Stimulated activated CD8-positive, alpha-beta memory T cell treated with anti-CD3 and anti-CD28 coated beads, Interleukin-7, amount 100 ng/mL, for 24 hours (primary cell): Measurements from ENCODE around the gene MS4A4A.

Experiments
- DNase-seq: peaks from one replicate; pipeline ENCODE4 v3.0.0-alpha.2; 2020; ENCODE audit warnings: low read depth

The MS4A4A gene

GRCh38 chr11:60303661-60304060, 23.2 kb downstream of the MS4A4A start:
- DNase-seq: no peak

DNA sequence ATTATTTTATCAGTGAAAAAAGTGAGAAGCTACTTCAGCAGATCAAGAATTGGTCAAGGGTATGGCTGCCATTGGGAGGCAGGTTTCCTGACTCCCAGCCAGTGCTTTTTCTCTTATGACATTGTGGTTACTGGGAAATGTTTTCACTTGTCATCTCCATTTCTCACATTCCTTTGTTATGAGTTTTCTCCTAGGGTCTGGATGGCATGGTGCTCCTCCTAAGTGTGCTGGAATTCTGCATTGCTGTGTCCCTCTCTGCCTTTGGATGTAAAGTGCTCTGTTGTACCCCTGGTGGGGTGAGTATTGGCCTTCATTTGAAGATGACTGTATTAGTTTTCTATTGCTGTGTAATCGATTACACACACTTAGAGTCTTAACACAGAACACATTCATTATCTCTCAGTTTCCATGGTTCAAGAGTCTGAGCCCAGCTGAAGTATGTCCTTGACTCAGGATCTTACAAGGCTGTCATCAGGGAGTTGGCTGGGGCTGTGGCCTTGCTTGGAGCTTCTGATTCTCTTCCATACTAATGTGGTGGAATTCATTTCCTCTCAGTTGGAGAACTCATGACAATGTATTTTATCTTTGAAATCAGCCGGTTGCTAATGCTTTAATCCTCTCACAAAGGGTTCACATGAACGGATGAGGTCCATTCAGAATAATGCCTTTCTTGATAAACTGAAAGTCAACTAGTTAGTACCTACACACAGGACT, 25.6 kb downstream of the MS4A4A start:
- no peak for DNase-seq

GRCh38 chr11:60307507-60308195, 27.2 kb downstream of the MS4A4A start:
- DNase-seq: no peak

DNA sequence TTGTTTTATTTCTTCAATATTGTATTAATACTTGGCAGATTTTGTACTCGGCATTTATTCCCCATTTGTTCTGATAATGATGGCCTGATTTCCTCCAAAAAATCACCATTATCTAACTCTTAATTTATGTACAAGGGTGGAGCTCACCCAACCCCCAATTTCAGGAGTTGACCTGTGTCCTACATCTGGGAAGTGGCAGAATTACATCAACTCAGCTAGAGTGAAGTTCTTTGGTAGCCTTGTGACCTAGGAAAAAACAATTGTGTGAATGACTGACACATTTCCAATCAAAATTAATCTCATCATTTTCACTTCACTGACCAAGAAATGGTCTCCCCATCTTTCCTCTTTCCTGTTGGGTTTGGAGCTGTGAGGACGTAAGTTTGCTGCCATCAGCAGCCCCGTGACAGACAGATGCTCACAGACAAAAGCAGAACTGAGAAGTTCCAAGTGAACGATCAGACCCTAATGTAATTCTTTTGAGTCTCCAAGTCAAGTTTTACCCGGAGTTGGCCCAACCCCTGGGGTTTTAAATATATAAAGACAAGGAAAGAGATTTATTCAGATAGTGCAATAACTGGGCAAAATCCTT, 30.0 kb downstream of the MS4A4A start:
- DNase-seq: no peak

GRCh38 chr11:60314635-60315321, 34.3 kb downstream of the MS4A4A start:
- no peak for DNase-seq

- DNase-seq: no peak
Measured at GRCh38 chr11:60315871-60316270, 35.4 kb downstream of the MS4A4A start.

DNA sequence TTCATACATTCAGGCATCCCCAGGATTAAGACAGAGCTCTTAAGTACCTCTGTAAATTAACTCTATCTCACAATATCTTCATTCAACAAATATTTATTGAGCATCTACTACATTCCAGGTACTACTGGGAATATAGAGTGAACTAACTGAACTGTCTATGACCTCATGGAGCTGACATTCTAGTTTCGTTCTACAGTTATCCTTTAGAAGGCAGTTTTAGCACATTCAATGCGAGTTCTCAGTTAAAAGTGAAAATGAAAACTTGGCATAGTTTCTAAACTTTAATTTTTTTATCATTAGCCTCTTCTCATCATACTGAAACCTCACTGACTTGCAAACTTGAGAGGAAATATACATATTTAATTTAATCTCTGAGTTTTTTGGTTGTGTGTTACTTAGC, 35.9 kb downstream of the MS4A4A start:
- no peak for DNase-seq

- no peak for DNase-seq
Measured at GRCh38 chr11:60318726-60319125, 38.3 kb downstream of the MS4A4A start.

- no peak for DNase-seq
Measured at GRCh38 chr11:60321051-60321450, 40.6 kb downstream of the MS4A4A start.

DNA sequence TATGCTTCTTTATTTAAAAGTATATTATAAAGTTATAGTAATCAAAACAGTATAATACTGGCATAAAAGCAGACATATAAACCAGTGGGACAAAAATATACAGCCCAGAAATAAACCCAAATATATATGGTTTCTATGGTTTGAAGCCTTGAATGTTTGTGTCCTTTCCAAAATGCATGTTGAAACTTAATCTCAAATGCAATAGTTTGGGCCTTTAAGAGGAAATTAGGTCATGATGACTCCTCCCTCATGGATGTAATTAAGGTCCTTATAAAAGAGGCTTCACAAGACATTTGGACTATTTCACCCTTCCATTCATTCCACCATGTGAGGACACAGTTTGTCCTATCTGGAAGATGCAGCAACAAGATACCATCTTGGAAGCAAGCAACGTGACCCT, 46.5 kb downstream of the MS4A4A start, which contains the start of gene MS4A6E:
Gene MS4A6E, plus strand, starts transcription at position 301 of the 400 bp plus-strand sequence. CDS start 7,641 bp downstream, outside the sequence.
- DNase-seq: no peak

DNA sequence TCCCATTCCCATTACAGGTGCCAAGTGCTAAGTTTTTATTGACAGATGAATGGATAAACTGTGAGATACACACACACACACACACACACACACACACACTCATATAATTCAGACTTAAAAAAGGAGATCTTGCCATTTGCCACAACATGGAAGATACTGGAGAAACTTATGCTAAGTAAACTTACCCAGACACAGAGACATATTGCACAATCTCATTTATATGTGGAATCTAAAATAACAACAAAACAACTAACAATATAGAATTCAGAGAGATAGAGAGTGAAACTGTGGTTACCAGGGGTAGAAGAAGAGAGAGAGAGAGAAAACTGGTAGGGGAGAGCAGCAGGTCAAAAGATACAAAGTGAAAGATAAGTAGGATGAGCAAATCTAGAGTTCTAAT, 48.0 kb downstream of the MS4A4A start:
- no peak for DNase-seq

DNA sequence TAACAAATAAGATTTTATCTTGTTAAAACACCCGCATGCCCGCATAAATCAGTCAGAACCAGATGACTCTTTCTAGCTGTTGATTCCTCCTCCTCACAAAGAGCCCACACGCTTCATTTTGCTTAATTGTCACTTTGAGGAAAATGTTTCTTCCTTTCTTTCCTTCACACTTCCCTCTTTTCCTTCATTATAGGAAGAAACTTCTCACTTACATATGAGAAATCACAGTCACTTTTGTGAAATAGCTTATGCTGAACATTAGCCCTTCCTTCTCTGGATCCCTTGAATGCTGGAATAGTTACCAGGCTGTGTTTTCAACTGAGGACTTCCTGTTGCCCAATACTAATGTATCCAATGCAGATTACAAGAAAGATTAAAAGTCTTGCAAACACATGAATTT, 52.4 kb downstream of the MS4A4A start:
- DNase-seq: no peak

GRCh38 chr11:60334005-60334620, 53.6 kb downstream of the MS4A4A start:
- DNase-seq: peak; percentile 63

- no peak for DNase-seq
Measured at GRCh38 chr11:60336767-60337391, 56.4 kb downstream of the MS4A4A start.

GRCh38 chr11:60338053-60338452, 57.6 kb downstream of the MS4A4A start:
- no peak for DNase-seq

- DNase-seq: no peak
Measured at GRCh38 chr11:60339356-60339755, 58.9 kb downstream of the MS4A4A start.

GRCh38 chr11:60343094-60343704, 62.7 kb downstream of the MS4A4A start:
- no peak for DNase-seq

DNA sequence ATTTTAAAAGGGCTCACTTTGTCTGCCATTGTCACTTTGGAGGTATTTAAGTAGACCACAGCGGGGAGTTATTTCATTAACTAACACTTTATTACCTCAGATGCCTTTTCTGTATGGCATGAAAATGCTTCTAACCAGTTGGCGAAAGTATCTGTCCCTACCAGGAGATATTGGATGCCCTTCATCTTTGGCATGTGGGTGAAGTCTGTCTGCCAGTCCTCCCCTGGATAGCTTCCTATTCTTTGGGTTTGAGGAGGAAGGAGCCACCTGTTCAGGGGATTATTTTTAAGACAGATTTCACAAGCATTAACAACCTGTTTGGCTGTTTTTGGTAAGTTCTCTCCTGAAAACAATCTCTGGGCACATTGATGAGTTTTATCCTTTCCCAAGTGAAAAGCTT, 63.7 kb downstream of the MS4A4A start:
- no peak for DNase-seq

DNA sequence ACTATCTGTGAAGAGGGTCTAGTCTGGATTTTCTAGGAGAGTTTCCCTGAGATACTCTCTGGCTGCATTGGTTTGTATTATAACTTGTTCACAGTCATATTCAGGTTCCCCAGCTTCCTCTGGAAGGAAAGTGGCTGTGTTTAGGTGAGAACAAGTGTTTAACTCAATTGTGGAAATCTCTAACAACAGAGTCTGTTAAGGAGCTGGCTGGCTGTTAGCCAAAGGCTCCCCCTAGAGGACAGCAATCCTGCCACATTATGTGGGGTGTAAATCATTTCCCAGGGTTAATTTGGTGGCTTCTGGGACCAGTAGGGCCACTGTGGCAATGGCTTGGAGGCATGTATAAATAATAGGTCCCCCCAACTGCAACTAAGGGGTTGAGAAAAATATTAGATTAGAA, 65.0 kb downstream of the MS4A4A start:
- DNase-seq: no peak

DNA sequence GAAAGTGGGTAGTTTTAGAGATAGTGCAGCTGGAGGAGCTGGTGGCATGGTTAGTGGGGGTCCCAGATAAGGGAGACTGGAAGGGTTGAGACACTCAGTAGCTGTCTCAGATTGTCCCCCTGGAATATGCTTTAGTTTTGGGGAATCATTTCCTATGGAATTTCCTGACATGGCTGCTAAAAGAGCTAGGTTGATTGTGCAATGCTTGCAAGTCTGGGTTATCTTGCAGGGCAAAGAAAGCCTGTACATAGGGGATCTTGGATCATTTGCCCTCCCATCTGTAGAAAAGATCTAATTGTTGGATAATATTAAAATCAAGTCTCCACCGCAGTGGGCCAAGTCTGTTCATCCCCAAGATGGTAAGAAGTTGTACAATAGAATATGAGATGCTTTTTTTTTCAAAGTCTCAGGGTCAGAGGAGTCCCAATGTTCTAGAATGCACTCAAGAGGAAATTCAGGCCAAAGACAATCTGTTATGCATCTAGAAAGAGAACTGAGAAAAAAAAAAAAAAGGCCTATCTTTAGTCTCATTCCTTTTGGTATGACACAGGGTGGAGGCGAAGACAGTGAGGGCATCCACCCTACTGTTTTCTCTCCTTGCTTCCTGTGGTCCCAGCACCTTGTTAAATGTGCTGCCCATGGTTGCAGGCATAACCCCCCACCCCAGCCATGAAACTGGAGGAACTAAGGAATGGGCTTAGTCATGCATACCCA, 66.8 kb downstream of the MS4A4A start:
- no peak for DNase-seq

DNA sequence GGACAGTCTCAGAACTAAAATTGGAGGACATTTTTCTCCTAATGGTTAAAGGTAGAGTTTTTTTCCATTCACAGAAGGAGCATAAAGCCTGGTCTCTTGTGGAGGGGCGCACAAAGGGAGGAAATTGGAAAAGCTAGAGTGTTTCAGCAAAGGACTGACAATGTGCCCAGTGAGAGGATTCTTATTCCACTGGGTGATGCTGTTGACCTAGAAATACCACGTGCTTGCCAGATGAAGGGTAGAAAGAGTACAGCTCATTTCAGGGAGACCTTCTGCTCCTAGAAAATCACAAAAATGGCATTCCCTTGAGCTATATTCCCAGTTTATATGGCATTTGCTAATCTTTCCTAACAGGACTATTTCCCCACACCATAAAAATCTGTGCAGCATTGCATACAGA, 67.7 kb downstream of the MS4A4A start:
- DNase-seq: no peak
